ENCODE measurements around the gene ADM.

- TF ChIP-seq POLR2AphosphoS5 (IDR thresholded peaks at IDR 0.05; ENCODE audit: low read depth, low read length) (peak; percentile 81; the same call in 1 of the 2 replicates), CTCF (IDR thresholded peaks at IDR 0.05) (peak; percentile 83), TCF7L2 (IDR thresholded peaks at IDR 0.05; ENCODE audit: low read depth, low read length) (peak; percentile 50; the same call in 1 of the 2 replicates), SIN3A (IDR thresholded peaks at IDR 0.05; ENCODE audit: borderline replicate concordance, insufficient read depth, low read depth, low read length) (no peak), REST (IDR thresholded peaks at IDR 0.05; ENCODE audit: insufficient read depth in 1 of 2, low read depth in 2 of 2, low read length in 1 of 2) (no peak)
These were observed 18.2 kb downstream of the ADM start for GRCh38 chr11:10322830-10323792.

Measured in Panc1 (cell line).